ENCODE results near the gene EIF4E2.

DNA sequence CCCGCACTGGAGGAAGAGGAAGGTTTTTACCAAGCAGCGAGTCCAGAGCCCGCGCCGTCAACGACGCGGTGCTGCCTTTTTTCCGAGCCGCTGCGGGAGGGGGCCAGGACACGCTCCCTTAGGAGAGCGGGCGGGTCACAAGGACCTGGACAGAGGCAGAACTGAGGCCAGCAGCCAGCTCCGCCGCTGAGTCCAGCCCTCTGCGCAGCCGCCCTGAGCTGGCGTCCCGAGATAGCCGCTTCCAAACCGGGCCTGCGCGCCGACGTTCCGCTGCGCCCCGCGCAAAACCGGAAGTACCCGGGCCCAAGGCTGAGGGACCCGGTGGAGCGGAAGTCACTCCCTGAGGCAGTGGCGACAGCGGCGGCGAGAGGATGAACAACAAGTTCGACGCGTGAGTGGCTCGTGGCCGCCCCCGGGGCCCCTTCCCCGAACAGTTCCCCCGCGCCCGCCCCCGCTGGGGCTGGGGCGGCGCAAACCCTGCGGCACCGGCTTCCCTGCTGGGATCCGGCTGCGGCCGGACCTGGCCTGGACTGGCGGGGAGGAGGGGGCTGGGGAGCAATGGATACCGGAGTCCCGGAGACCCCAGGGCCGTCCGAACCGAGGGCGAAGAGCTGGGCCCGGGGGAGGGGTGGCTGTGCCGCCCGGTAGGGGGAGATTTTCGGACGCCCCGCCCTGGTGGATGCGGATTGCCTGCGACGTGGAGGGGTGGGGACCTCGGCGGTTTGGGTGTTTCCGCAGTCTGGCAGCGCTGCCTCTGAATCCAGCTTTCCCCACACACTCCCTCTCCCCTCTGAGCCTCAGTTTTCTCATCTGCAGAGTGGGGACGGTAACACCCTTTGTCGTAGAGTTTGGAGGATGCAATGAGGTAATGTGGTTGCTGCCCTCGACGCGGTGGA lies at the start of gene EIF4E2, which contains the start of gene TIGD1:
- TF ChIP-seq CTCF (IDR thresholded peaks at IDR 0.05) (peak in 3 of 4 donors; percentile 15 to 37 (median 23)), POLR2A (IDR thresholded peaks at IDR 0.05) (peak; percentile 88)

Data from right lobe of liver (tissue), 4 donors.